ENCODE results near the gene CPNE7.
A peak's percentile ranks its signal among the peaks of the same experiment; 100 is the strongest.
"Not testable (repeated sequence)": the region's sequence is repeated elsewhere in the genome, so short reads cannot be mapped to it uniquely, and the experiment has no call there.

Gene CPNE7

DNA sequence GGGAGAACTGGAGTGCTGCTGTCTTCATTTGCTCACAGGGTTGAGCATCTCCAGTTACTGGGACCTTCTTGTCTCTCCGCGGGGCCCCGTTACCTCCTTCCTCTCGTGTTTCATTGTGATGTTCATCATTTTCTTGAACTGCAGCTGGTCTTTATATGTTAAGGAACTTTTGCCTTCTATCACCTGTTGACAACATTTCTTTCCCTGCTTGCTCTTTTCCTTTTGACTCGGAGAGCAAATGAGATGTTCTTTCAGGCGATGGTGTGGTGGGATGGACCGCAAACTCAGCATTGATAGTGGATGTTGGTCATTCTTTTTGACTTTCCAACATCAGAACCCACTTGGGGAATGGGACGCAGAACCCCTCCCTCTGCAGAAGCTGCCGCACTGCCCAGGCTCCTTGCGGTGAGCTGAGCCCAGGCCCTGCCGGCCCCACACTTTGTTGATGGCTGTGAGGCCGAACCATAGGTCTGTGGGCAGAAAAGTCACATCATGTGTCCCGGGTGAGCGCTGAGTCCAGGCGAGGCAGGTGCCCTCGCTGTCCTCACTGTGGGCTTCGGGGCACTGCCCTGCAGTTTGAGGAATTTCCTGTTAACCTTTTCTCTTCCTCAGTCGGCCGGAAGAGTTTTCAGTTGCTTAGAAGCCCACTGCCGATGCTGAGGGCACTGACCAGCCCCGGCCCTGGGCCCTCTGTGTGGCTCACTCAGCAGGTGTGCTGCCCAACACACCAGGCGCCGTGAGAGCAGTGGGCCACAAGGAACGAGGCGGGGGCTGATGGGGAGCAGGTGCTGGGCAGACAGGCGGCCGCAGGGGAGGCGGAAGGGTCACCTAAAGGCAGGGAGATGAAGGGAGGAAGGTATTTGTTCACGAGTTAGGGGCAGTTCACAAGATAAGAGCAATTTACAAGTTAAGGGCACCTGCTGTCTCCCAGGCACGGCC, 7.6 kb upstream of the CPNE7 start:
- no peak for DNase-seq

- no peak for DNase-seq
Measured at GRCh38 chr16:89569506-89570341, 5.8 kb upstream of the CPNE7 start.

- no peak for DNase-seq
Measured at GRCh38 chr16:89570342-89570923, 5.1 kb upstream of the CPNE7 start.

DNA sequence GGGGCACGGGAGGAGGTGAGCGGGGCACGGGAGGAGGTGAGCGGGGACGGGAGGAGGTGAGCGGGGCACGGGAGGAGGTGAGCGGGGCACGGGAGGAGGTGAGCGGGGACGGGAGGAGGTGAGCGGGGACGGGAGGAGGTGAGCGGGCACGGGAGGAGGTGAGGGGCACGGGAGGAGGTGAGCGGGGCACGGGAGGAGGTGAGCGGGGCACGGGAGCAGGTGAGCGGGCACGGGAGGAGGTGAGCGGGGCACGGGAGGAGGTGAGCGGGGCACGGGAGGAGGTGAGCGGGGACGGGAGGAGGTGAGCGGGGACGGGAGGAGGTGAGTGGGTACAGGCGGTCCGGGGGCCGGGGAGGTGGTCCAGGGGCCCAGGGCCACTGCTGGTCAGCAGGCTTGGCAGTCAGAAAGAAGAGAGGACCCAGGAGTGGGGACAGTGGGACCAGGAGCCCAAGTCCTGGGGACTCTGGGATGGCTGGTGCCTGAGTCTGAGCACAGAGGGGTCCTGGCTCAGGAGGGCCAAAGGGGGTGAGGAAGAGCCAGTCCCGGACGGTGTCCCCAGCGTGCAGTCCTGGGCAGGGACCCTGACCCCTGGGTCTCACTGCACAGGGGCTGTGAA, 4.5 kb upstream of the CPNE7 start:
- not testable (repeated sequence) for DNase-seq

- DNase-seq = no peak
Measured at GRCh38 chr16:89571636-89572035, 3.9 kb upstream of the CPNE7 start.

- no peak for DNase-seq
Measured at GRCh38 chr16:89572073-89572484, 3.5 kb upstream of the CPNE7 start.

DNA sequence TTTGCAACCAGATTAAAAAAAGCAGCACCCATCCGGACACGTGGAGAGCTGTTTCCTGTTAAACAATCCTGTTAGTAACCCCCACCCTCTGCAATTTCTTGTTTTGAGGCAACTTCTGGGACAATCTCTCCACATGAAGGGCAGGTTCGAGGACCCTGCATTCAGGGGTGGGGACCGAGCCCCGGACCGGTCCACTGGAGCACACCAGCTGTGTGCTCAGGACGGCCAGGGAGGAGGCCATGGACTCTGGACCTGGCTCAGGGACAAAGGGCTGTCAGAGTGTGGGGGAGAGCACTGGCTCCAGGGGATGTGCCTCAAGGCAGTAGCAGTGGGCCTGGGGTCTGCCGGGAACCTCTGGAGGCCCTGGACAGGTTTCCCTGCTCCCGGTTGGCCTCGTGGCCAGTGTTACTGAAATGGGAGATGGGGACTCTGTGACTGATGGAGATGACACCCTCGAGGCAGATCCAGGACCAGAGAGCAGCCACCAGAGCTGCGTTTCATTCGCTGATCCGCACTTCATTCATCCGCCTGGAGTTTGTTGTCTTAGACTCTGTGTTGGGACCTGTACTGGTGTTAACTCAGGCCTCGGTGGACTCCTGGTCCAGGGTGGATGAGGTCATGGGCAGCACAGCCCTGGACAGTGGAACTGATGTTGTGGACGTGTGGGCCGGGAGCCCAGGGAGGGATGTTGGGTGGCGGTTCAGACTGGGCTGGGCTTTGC, 2.9 kb upstream of the CPNE7 start:
- no peak for DNase-seq

DNA sequence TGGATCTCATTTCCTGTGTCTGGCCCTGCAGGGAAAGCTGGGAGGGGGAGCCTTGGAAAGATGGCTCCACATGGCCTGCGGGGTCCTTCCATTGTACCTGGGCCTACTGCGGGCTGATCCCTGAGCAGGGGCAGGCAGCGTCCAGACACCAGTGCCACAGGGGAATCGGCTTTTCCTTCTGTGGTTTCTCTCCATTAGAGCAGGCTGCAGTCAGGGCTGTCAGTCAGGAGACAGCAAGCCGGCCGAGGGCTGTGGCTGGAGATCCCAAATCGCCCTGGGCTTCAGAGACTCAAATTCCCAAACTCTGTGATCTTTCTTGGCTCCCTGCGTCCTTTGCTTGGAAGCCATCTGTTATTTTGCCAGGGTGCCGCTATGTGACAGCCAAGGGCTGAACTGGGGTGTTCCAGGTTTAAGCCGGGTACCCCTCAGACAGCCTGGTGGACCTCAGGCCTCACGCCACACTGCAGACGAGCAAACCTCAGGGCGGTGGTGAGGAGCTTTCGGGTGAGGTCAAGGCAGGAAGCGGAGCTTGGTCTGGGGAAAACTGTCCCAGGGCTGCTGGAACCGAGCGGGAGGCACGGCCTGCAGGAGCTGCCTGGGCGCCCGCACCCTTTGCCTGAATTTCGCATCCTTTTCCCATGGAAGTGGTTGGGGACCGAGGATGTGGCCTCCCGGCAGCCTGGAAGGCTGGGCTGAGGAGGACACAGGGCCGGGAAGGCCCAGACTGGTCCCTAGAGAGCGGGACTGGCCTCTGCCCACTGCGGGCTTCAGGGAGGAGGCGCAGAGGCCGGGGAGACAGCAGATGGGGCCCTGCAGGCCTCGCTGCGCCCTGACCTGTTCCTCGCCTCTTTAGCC, 1.5 kb upstream of the CPNE7 start:
- no peak for DNase-seq

DNA sequence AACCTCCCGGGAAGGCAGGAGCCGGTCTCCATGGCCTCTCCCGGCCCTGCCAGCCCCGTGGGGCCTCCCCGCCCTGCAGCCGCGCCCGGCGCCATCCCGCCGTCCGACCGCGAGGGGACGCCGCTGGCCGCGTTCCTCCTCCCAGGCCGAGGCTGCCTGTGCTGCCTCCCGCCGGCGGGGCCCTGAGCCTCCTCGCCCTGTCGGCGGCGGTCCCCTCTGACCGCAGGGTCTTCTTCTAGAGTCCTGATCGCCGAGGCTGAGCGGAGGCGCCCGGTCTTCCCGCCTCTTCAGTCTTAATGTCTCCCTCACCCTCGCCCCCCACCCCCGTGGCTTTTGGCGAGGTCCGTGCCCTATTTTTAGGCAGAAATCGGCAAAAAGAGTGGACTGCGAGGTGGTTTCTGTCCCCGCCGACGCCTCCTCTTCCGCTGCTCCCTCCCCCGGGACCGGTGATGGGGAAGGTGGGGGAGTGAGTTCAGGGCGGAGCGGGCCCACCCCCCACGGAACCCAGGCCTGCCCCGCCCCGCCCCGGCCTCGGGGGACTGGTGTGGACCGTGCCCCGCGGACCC, 794 bp upstream of the CPNE7 start:
- peak; percentile 44 for DNase-seq

GRCh38 chr16:89576153-89577054, 846 bp downstream of the CPNE7 start:
- no peak for DNase-seq

- no peak for DNase-seq
Measured at GRCh38 chr16:89577055-89577759, 1.6 kb downstream of the CPNE7 start.

DNA sequence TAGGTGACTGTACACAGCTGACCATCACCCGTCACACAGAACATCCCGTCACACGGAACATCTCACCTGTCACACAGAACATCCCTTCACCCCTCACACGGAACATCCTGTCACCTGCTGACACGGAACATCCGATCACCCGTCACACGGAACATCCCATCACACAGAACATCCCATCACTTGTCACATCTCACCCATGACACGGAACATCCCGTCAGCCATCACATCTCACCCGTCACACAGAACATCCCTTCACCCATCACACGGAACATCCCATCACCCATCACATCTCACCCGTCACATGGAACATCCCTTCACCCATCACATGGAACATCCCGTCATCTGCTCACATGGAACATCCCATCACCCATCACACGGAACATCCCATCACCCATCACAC, 3.8 kb downstream of the CPNE7 start:
- DNase-seq = no peak

GRCh38 chr16:89581045-89581695, 5.6 kb downstream of the CPNE7 start:
- no peak for DNase-seq

DNA sequence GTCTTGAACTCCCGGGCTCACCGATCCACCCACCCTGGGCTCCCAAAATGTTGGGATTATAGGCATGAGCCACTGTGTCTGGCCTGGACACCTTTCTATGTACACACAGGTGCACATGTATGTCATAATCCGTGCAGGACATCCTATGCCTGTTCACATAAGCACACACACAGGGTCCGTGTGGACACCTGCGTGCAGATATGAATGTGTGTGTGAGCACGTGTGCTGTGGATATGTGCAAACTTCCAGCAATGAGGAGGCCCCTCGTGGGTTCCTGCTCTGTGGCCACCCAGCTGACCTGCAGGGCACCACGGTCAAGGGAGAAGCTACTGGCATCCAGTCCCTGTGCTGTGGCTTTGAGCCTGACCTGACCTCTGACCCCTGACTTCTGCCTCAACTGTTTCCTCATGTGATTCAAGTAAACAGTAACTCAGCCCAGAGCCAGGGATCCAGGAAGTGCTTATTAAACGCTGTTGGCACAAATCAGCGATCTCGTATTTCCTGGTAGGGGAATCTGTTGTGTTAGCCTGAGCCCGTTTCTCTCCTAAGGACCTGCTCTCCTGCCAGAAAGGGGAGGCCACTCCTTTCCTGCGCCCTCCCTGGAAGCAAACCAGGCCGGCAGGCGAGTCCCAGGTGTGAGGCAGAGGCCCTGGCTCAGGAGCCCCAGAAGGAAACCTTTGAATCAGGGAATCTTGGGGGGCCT, 6.5 kb downstream of the CPNE7 start:
- DNase-seq = no peak

DNA sequence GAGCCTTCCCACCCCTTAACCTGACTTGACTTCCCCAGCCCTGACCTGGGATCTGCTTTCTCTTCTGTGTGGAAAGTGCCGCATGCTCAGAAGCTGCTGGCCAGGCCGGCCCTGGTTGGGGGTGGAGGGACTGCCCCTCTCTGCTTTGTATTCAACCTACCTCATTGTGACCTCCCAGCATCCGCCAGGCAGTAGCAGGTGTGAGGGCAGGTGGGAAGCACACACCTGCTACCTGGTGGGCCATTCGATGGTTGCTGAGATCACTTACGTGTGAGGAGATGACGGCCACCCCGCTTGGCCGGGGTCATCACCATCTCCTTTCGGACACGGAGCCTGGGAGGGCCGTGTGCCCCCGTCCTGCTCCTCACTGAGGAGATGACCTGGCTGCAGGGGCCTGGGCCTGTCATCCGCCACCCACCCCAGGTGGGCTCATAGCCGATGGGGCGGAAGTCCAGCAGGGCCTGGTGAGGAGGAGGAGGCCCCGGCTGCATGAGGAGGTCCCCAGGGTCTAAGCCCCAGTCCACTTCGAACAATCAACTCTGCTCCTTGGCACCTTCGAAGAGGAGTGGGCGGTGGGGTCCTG, 7.1 kb downstream of the CPNE7 start:
- DNase-seq = no peak

- no peak for DNase-seq
Measured at GRCh38 chr16:89583197-89583894, 7.8 kb downstream of the CPNE7 start.

Measured in central memory CD4-positive, alpha-beta T cell (primary cell).